Stimulated activated naive CD8-positive, alpha-beta T cell treated with anti-CD3 and anti-CD28 coated beads, Interleukin-15, amount 100 ng/mL, for 72 hours (primary cell): ENCODE data around the gene TSEN2.

Source experiments
- ATAC-seq: fragments of 150-1000 bp; cut with Tn5 transposase; 2 replicates; pipeline ENCODE4 v1.10.0; 2021; ENCODE audit warnings: mild to moderate bottlenecking, moderate library complexity
- DNase-seq, 2 donors: peaks; one replicate each; pipeline ENCODE4 v3.0.0; 2021 to 2022
- H3K27ac Mint-ChIP-seq, 2 donors: one replicate each; pipeline ENCODE4 v1.8.0; 2022; ENCODE audit warnings: mild to moderate bottlenecking in 2 of 2, mixed read lengths in 2 of 2, moderate library complexity in 2 of 2
- H3K27me3 Mint-ChIP-seq: one replicate; pipeline ENCODE4 v1.8.0; 2022; ENCODE audit warnings: mixed read lengths
- H3K4me1 Mint-ChIP-seq: one replicate; pipeline ENCODE4 v1.8.0; 2022; ENCODE audit warnings: mild to moderate bottlenecking, mixed read lengths
- H3K4me3 Mint-ChIP-seq, 2 donors: one replicate each; pipeline ENCODE4 v1.8.0; 2022; ENCODE audit warnings: mild to moderate bottlenecking in 2 of 2, mixed read lengths in 2 of 2, moderate library complexity in 1 of 2
- H3K9me3 Mint-ChIP-seq, 2 donors: one replicate each; pipeline ENCODE4 v1.8.0; 2022; ENCODE audit warnings: mixed read lengths in 2 of 2

Gene TSEN2

GRCh38 chr3:12484198-12484982 lies at the start of gene TSEN2:
TSS of gene TSEN2 (plus strand) at chr3:12484480. CDS start at chr3:12489801, 5,321 bp downstream.
- Mint-ChIP-seq H3K4me3 (peak within 1 kb of the TSS; percentile 93 to 99), H3K27ac (peak within 1 kb of the TSS; percentile 96 to 99), H3K27me3 (no peaks in the 10 kb centered on the region), H3K9me3 (no peaks in the 10 kb centered on the region), H3K4me1 (peaks cover 52% of the 10 kb centered on the region)
- DNase-seq (peak; percentile 98), ATAC-seq (peak; percentile 98)

- Mint-ChIP-seq H3K9me3 (no peaks in the 10 kb centered on the region), H3K4me1 (no peaks in the 10 kb centered on the region), H3K4me3 (no peak overlapping the region), H3K27me3 (peaks cover 27% of the 10 kb centered on the region), H3K27ac (no peak overlapping the region)
- no peak for ATAC-seq
- no peak for DNase-seq
These were observed 47.6 kb upstream of the TSEN2 start for GRCh38 chr3:12436514-12437220.

GRCh38 chr3:12437221-12437605 lies 47.1 kb upstream of the TSEN2 start:
- H3K27me3 Mint-ChIP-seq, result peaks cover 27% of the 10 kb centered on the region

GRCh38 chr3:12437861-12438260 lies 46.4 kb upstream of the TSEN2 start:
- Mint-ChIP-seq H3K4me1 (no peaks in the 10 kb centered on the region), H3K27ac (no peak overlapping the region), H3K27me3 (peaks cover 30% of the 10 kb centered on the region), H3K4me3 (no peak overlapping the region), H3K9me3 (no peaks in the 10 kb centered on the region)
- ATAC-seq (no peak), DNase-seq (no peak)

More at GRCh38 chr3:12437221-12437605, 47.1 kb upstream of the TSEN2 start:
- no peak overlapping the region for H3K27ac Mint-ChIP-seq
- ATAC-seq (no peak), DNase-seq (no peak)
- no peaks in the 10 kb centered on the region for H3K4me1 Mint-ChIP-seq
- H3K9me3 Mint-ChIP-seq, result no peaks in the 10 kb centered on the region
- no peak overlapping the region for H3K4me3 Mint-ChIP-seq

GRCh38 chr3:12438318-12438717 lies 46.0 kb upstream of the TSEN2 start:
- Mint-ChIP-seq H3K27me3 (peaks cover 35% of the 10 kb centered on the region), H3K27ac (no peak overlapping the region)
- ATAC-seq, result no peak

GRCh38 chr3:12439161-12439940 lies 44.9 kb upstream of the TSEN2 start:
- no peak overlapping the region for H3K27ac Mint-ChIP-seq
- no peaks in the 10 kb centered on the region for H3K9me3 Mint-ChIP-seq
- H3K4me3 Mint-ChIP-seq, result no peak overlapping the region
- DNase-seq (peak in 1 of 2 donors; percentile 5), ATAC-seq (no peak)
- peaks cover 37% of the 10 kb centered on the region for H3K27me3 Mint-ChIP-seq
- H3K4me1 Mint-ChIP-seq, result no peaks in the 10 kb centered on the region

More at GRCh38 chr3:12438318-12438717, 46.0 kb upstream of the TSEN2 start:
- Mint-ChIP-seq H3K9me3 (no peaks in the 10 kb centered on the region), H3K4me1 (no peaks in the 10 kb centered on the region), H3K4me3 (no peak overlapping the region)
- no peak for DNase-seq

- Mint-ChIP-seq H3K9me3 (no peaks in the 10 kb centered on the region), H3K4me1 (no peaks in the 10 kb centered on the region), H3K4me3 (no peak overlapping the region), H3K27me3 (peaks cover 23% of the 10 kb centered on the region), H3K27ac (no peak overlapping the region)
- DNase-seq, result no peak
- ATAC-seq, result no peak
These were observed 43.2 kb upstream of the TSEN2 start for GRCh38 chr3:12440927-12441714.

GRCh38 chr3:12442654-12443501 lies 41.4 kb upstream of the TSEN2 start:
- DNase-seq (no peak), ATAC-seq (no peak)
- no peaks in the 10 kb centered on the region for H3K9me3 Mint-ChIP-seq
- peak overlapping the region in 1 of 2 donors; percentile 18 for H3K27ac Mint-ChIP-seq
- H3K27me3 Mint-ChIP-seq, result peaks cover 10% of the 10 kb centered on the region
- H3K4me1 Mint-ChIP-seq, result no peaks in the 10 kb centered on the region
- no peak overlapping the region for H3K4me3 Mint-ChIP-seq

GRCh38 chr3:12443781-12444522 lies 40.3 kb upstream of the TSEN2 start:
- Mint-ChIP-seq H3K27me3 (peaks cover 10% of the 10 kb centered on the region), H3K4me3 (no peak overlapping the region), H3K4me1 (no peaks in the 10 kb centered on the region), H3K27ac (no peak overlapping the region), H3K9me3 (no peaks in the 10 kb centered on the region)
- ATAC-seq (no peak), DNase-seq (no peak)

- H3K4me1 Mint-ChIP-seq, result no peaks in the 10 kb centered on the region
- peak overlapping the region in 1 of 2 donors; percentile 29 for H3K27ac Mint-ChIP-seq
- no peak for DNase-seq
- H3K9me3 Mint-ChIP-seq, result no peaks in the 10 kb centered on the region
- H3K27me3 Mint-ChIP-seq, result peaks cover 10% of the 10 kb centered on the region
- no peak for ATAC-seq
- no peak overlapping the region for H3K4me3 Mint-ChIP-seq
These were observed 39.5 kb upstream of the TSEN2 start for GRCh38 chr3:12444582-12445471.

- H3K27me3 Mint-ChIP-seq, result peaks cover 10% of the 10 kb centered on the region
- no peaks in the 10 kb centered on the region for H3K4me1 Mint-ChIP-seq
- H3K4me3 Mint-ChIP-seq, result no peak overlapping the region
- DNase-seq (no peak), ATAC-seq (no peak)
- H3K9me3 Mint-ChIP-seq, result no peaks in the 10 kb centered on the region
- H3K27ac Mint-ChIP-seq, result peak overlapping the region in 1 of 2 donors; percentile 86
These were observed 38.6 kb upstream of the TSEN2 start for GRCh38 chr3:12445523-12446240.

- DNase-seq, result no peak
- peak overlapping the region in 1 of 2 donors; percentile 86 for H3K27ac Mint-ChIP-seq
- H3K27me3 Mint-ChIP-seq, result peaks cover 10% of the 10 kb centered on the region
- ATAC-seq, result no peak
- no peaks in the 10 kb centered on the region for H3K9me3 Mint-ChIP-seq
- no peak overlapping the region for H3K4me3 Mint-ChIP-seq
- H3K4me1 Mint-ChIP-seq, result no peaks in the 10 kb centered on the region
These were observed 38.0 kb upstream of the TSEN2 start for GRCh38 chr3:12446298-12446697.
